GM12878 (cell line): ENCODE measurements around the gene GGTLC2. TPM values are rescaled to one million over a fixed set of nuclear protein-coding genes. Genes with fewer than 3 reads are reported as not detected.

Source experiments
- BCL11A ChIP-seq: IDR thresholded peaks from 2 replicates; pipeline ENCODE4 v1.6.1; 2011; ENCODE audit warnings: low read depth, low read length
- HCFC1 ChIP-seq: fragments of 150-350 bp; IDR thresholded peaks from 2 replicates; pipeline ENCODE4 v1.6.1; 2014; ENCODE audit warnings: low read length
- NFXL1 ChIP-seq: fragments of 450-650 bp; IDR thresholded peaks from 2 replicates; pipeline ENCODE4 v1.6.1; 2017; ENCODE audit warnings: antibody characterized with exemption, mild to moderate bottlenecking, borderline replicate concordance
- REST ChIP-seq: IDR thresholded peaks from 2 replicates; pipeline ENCODE4 v1.6.1; 2012; ENCODE audit warnings: mild to moderate bottlenecking, low read depth, low read length
- SUPT20H ChIP-seq: IDR thresholded peaks from 2 replicates; pipeline ENCODE4 v1.6.1; 2011; ENCODE audit warnings: low read depth, mild to moderate bottlenecking, low read length, moderate library complexity, borderline replicate concordance; ENCODE audit not compliant: control insufficient read depth
- ZBTB4 ChIP-seq: fragments of 450-650 bp; formaldehyde crosslinking; IDR thresholded peaks from 2 replicates; pipeline ENCODE4 v1.4.0; 2022; ENCODE audit warnings: mild to moderate bottlenecking, moderate library complexity
- ZNF622 ChIP-seq: fragments of 450-650 bp; IDR thresholded peaks from 2 replicates; pipeline ENCODE4 v1.6.1; 2017; ENCODE audit warnings: mild to moderate bottlenecking, inconsistent platforms
- polyA plus RNA-seq, 11 experiments: library from polyadenylated mRNA; depleted of rRNA in 4 of 11; unstranded in 6 of 11; stranded (reverse) in 5 of 11; fragments of >200 nt; fragmentation: Nextera tagmentation in 4 of 11; fragmentation: Illumina TruSeq in 1 of 11; extraction: Ambion mirVana in 4 of 11; extraction: Trizol in 1 of 11; gene quantifications; 1 replicate in 1 of 11; 2 replicates in 10 of 11; pipeline versions ENCODE4 v1.2.1 to v1.2.3, GENCODE V29; 2011 to 2016; ENCODE audit warnings: inconsistent platforms in 2 of 11, missing spikeins in 2 of 11, low read depth in 1 of 11
- total RNA-seq, 4 experiments: library from RNA; depleted of rRNA in 3 of 4; stranded (reverse); fragments of >200 nt in 3 of 4; fragmentation: Illumina TruSeq in 1 of 4; extraction: Trizol in 1 of 4; gene quantifications; 2 replicates each; pipeline versions ENCODE4 v1.2.1 to v1.2.3, GENCODE V29; 2013 to 2021

GGTLC2 gene
- total and polyA plus RNA-seq, 10 of the 15 experiments (the other 5 are each of a cell fraction or from before 2014, with no cell fraction given): not detected

GRCh38 chr22:22595001-22595835 lies 49.2 kb upstream of the GGTLC2 start (continued):
- no peak for TF ChIP-seq REST
- TF ChIP-seq SUPT20H: no peak
- TF ChIP-seq BCL11A: no peak
- no peak for TF ChIP-seq NFXL1
- no peak for TF ChIP-seq ZBTB4 (CRISPR knock-in tag)
- no peak for TF ChIP-seq ZNF622
- no peak for TF ChIP-seq HCFC1
